ENCODE measurements around the gene NGB. TPM values are rescaled to one million over a fixed set of nuclear protein-coding genes. Genes with fewer than 3 reads are reported as not detected.

Gene NGB
- total and polyA plus RNA-seq, 2 of the 8 experiments (the other 6 are each of a cell fraction or from before 2014, with no cell fraction given) = 0.30 to 0.60 TPM

DNA sequence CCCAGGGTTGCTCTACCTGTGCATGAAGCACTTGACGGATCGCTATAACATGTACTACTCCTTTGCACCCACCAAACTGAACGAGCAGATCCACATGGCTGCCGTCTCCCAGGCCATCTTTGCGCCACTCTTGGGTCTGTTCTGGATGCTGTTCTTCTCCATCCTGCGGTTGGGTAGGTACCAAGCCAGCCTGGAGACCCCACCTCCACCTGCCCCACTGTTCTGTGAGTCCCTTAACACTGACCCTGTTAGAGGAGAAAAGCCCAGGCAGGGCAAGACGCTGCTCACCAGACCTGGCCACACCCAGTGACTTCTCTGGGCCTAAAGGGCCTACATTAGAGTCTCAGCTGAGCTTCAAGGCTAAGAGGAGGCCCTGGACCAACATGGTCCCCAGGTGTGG is 21.7 kb downstream of the NGB start (continued):
- TF ChIP-seq EZH2 (IDR thresholded peaks at IDR 0.05; ENCODE audit: low read depth, low read length, severe bottlenecking) (no peak), KDM4A (IDR thresholded peaks at IDR 0.05; ENCODE audit: low read depth, low read length, severe bottlenecking) (no peak), PHF8 (conservative IDR thresholded peaks at IDR 0.05; ENCODE audit: low read depth, low read length) (no peak), RFX5 (IDR thresholded peaks at IDR 0.05; ENCODE audit: borderline replicate concordance, low read depth, low read length) (no peak)

Measured in H1 (cell line).